SK-N-MC (cell line): ENCODE results near the gene RPF1.
"Not testable (repeated sequence)": the region's sequence is repeated elsewhere in the genome, so short reads cannot be mapped to it uniquely, and the experiment has no call there.

Experiments
- DNase-seq: peaks from one replicate; pipeline ENCODE4 v3.0.0-alpha.2; 2011; ENCODE audit warnings: low read depth, low spot score
- H3K27ac ChIP-seq: fragments of 200-600 bp; sonication (generic); 2 replicates; pipeline ENCODE4 v1.5.1; 2016; ENCODE audit warnings: mixed run types
- H3K36me3 ChIP-seq: fragments of 200-600 bp; sonication (generic); 2 replicates; pipeline ENCODE4 v1.6.1; 2017; ENCODE audit warnings: antibody characterized with exemption, low read length, mixed read lengths; ENCODE audit not compliant: insufficient read depth
- H3K4me3 ChIP-seq: fragments of 200-600 bp; sonication (generic); 2 replicates; pipeline ENCODE4 v1.5.1; 2016
- H3K9ac ChIP-seq: fragments of 200-600 bp; sonication (generic); 2 replicates; pipeline ENCODE4 v1.8.0; 2017; ENCODE audit warnings: mixed run types, mixed read lengths; ENCODE audit not compliant: insufficient read length
- H3K9me3 ChIP-seq: fragments of 200-600 bp; sonication (generic); 2 replicates; pipeline ENCODE4 v1.6.1; 2017; ENCODE audit warnings: low read depth, mild to moderate bottlenecking, antibody characterized with exemption, low read length, moderate library complexity, mixed read lengths
- EZH2 ChIP-seq: fragments of 200-600 bp; sonication (generic); IDR thresholded peaks from one replicate; pipeline ENCODE4 v1.6.1; 2017; ENCODE audit warnings: antibody characterized with exemption
- FOXP2 ChIP-seq: optimal IDR thresholded peaks from 2 replicates; pipeline ENCODE3; 2011; ENCODE audit warnings: mild to moderate bottlenecking, moderate library complexity; ENCODE audit not compliant: insufficient read depth; ENCODE audit errors: extremely low read length, control extremely low read depth
- POLR2AphosphoS5 ChIP-seq: IDR thresholded peaks from 2 replicates; pipeline ENCODE4 v1.6.1; 2012; ENCODE audit warnings: mild to moderate bottlenecking, low read depth, low read length, borderline replicate concordance

The RPF1 gene

GRCh38 chr1:84442256-84442655 lies 36.8 kb upstream of the RPF1 start:
- H3K9ac ChIP-seq: no peak overlapping the region
- no peaks in the 10 kb centered on the region for H3K9me3 ChIP-seq
- H3K4me3 ChIP-seq: no peak overlapping the region
- H3K36me3 ChIP-seq: no peaks in the 10 kb centered on the region
- DNase-seq: peak; percentile 53
- no peak for TF ChIP-seq POLR2AphosphoS5
- no peak for TF ChIP-seq EZH2
- no peak for TF ChIP-seq FOXP2
- H3K27ac ChIP-seq: no peak overlapping the region

- H3K9ac ChIP-seq, H3K27ac ChIP-seq, H3K9me3 ChIP-seq, H3K4me3 ChIP-seq, H3K36me3 ChIP-seq, DNase-seq: not testable (repeated sequence)
These were observed 36.1 kb upstream of the RPF1 start for GRCh38 chr1:84442747-84443646.

- not testable (repeated sequence) for H3K27ac ChIP-seq, H3K36me3 ChIP-seq, H3K9me3 ChIP-seq, DNase-seq, H3K4me3 ChIP-seq, H3K9ac ChIP-seq
These were observed 30.4 kb upstream of the RPF1 start for GRCh38 chr1:84448704-84449103.

GRCh38 chr1:84450910-84451309 lies 28.2 kb upstream of the RPF1 start:
- Histone ChIP-seq H3K4me3 (no peak overlapping the region), H3K9me3 (no peaks in the 10 kb centered on the region), H3K27ac (no peak overlapping the region), H3K36me3 (no peaks in the 10 kb centered on the region), H3K9ac (no peak overlapping the region)
- no peak for DNase-seq
- TF ChIP-seq FOXP2 (no peak), EZH2 (no peak), POLR2AphosphoS5 (no peak)

GRCh38 chr1:84452436-84452835 lies 26.6 kb upstream of the RPF1 start:
- no peak for DNase-seq
- Histone ChIP-seq H3K9ac (no peak overlapping the region), H3K9me3 (no peaks in the 10 kb centered on the region), H3K27ac (no peak overlapping the region), H3K36me3 (no peaks in the 10 kb centered on the region), H3K4me3 (no peak overlapping the region)
- no peak for TF ChIP-seq POLR2AphosphoS5
- TF ChIP-seq EZH2: no peak
- no peak for TF ChIP-seq FOXP2

- DNase-seq: no peak
- no peaks in the 10 kb centered on the region for H3K36me3 ChIP-seq
- H3K9me3 ChIP-seq: no peaks in the 10 kb centered on the region
- no peak overlapping the region for H3K4me3 ChIP-seq
- no peak overlapping the region for H3K9ac ChIP-seq
- TF ChIP-seq EZH2 (no peak), POLR2AphosphoS5 (no peak), FOXP2 (no peak)
- H3K27ac ChIP-seq: no peak overlapping the region
These were observed 16.9 kb upstream of the RPF1 start for GRCh38 chr1:84462118-84462517.

- DNase-seq: no peak
- no peak for TF ChIP-seq POLR2AphosphoS5
- no peak for TF ChIP-seq EZH2
- no peak for TF ChIP-seq FOXP2
- H3K27ac ChIP-seq: no peak overlapping the region
- no peak overlapping the region for H3K9ac ChIP-seq
- no peaks in the 10 kb centered on the region for H3K9me3 ChIP-seq
- H3K4me3 ChIP-seq: no peak overlapping the region
- H3K36me3 ChIP-seq: no peaks in the 10 kb centered on the region
These were observed 11.8 kb upstream of the RPF1 start for GRCh38 chr1:84467298-84467697.

GRCh38 chr1:84476225-84476624 lies 2.8 kb upstream of the RPF1 start:
- H3K9me3 ChIP-seq: 0 out of 2 replicates have a peak, but pooled peaks cover 5% of the 10 kb centered on the region
- H3K27ac ChIP-seq: no peak overlapping the region
- H3K9ac ChIP-seq: no peak overlapping the region
- DNase-seq: no peak
- peaks cover 3% of the 10 kb centered on the region for H3K36me3 ChIP-seq
- H3K4me3 ChIP-seq: no peak overlapping the region
- TF ChIP-seq FOXP2 (no peak), EZH2 (no peak)

- Histone ChIP-seq H3K27ac (no peak overlapping the region), H3K36me3 (peaks cover 41% of the 10 kb centered on the region), H3K9ac (peak overlapping the region; percentile 89), H3K9me3 (0 out of 2 replicates have a peak, but pooled peaks cover 5% of the 10 kb centered on the region), H3K4me3 (peak overlapping the region; percentile 89)
- TF ChIP-seq FOXP2: no peak
- no peak for TF ChIP-seq POLR2AphosphoS5
- no peak for TF ChIP-seq EZH2
- DNase-seq: no peak
These were observed 932 bp downstream of the RPF1 start for GRCh38 chr1:84479998-84480397.
